Astrocyte (in vitro differentiated cells and primary cell): ENCODE measurements around the gene TDRD15. TPM values are rescaled to one million over a fixed set of nuclear protein-coding genes. Genes with fewer than 3 reads are reported as not detected.
"Not testable (repeated sequence)": the region's sequence is repeated elsewhere in the genome, so short reads cannot be mapped to it uniquely, and the experiment has no call there.

Source experiments
- DNase-seq: peaks from one replicate; pipeline ENCODE4 v3.0.0-alpha.2; 2010; ENCODE audit warnings: low read depth
- FAIRE-seq: peaks from 2 replicates; lab custom pipeline; 2011; peaks lifted over from hg19 to GRCh38; lab: Jason Lieb, UNC
- H2AFZ ChIP-seq: 2 replicates; pipeline ENCODE4 v1.6.0; 2012; ENCODE audit warnings: low read depth, low read length, inconsistent platforms
- H3K27ac ChIP-seq: 2 replicates; pipeline ENCODE4 v1.5.1; 2011; ENCODE audit warnings: low read depth, low read length, inconsistent platforms
- H3K27me3 ChIP-seq: 2 replicates; pipeline ENCODE4 v1.6.0; 2011; ENCODE audit warnings: low read length, inconsistent platforms; ENCODE audit not compliant: insufficient read depth
- H3K36me3 ChIP-seq: 2 replicates; pipeline ENCODE4 v1.5.1; 2011; ENCODE audit warnings: low read length, inconsistent platforms; ENCODE audit not compliant: insufficient read depth
- H3K4me1 ChIP-seq: 2 replicates; pipeline ENCODE4 v1.5.1; 2011; ENCODE audit warnings: low read length, inconsistent platforms; ENCODE audit not compliant: insufficient read depth
- H3K4me2 ChIP-seq: 2 replicates; pipeline ENCODE4 v1.6.0; 2012; ENCODE audit warnings: low read length, inconsistent platforms
- H3K4me3 ChIP-seq: 2 replicates; pipeline ENCODE4 v1.5.1; 2011; ENCODE audit warnings: low read depth, mild to moderate bottlenecking, low read length, inconsistent platforms; ENCODE audit not compliant: insufficient read depth
- H3K79me2 ChIP-seq: 2 replicates; pipeline ENCODE4 v1.6.0; 2012; ENCODE audit warnings: mild to moderate bottlenecking, low read length, inconsistent platforms; ENCODE audit not compliant: insufficient read depth
- H3K9ac ChIP-seq: 2 replicates; pipeline ENCODE4 v1.6.0; 2012; ENCODE audit warnings: mild to moderate bottlenecking, low read length, inconsistent platforms
- H3K9me3 ChIP-seq: 2 replicates; pipeline ENCODE4 v1.5.1; 2012; ENCODE audit warnings: low read depth, mild to moderate bottlenecking, low read length, inconsistent platforms; ENCODE audit not compliant: insufficient read depth
- H4K20me1 ChIP-seq: 2 replicates; pipeline ENCODE4 v1.6.0; 2012; ENCODE audit warnings: low read length, inconsistent platforms; ENCODE audit not compliant: insufficient read depth
- H3K27ac Mint-ChIP-seq: one replicate; pipeline ENCODE4 v1.8.0; 2021; ENCODE audit warnings: mild to moderate bottlenecking, mixed read lengths; ENCODE audit not compliant: unreplicated experiment
- H3K27me3 Mint-ChIP-seq: one replicate; pipeline ENCODE4 v1.8.0; 2021; ENCODE audit warnings: low read depth, mixed read lengths; ENCODE audit not compliant: unreplicated experiment
- H3K36me3 Mint-ChIP-seq: one replicate; pipeline ENCODE4 v1.8.0; 2021; ENCODE audit warnings: low read depth, mixed read lengths; ENCODE audit not compliant: unreplicated experiment
- H3K4me1 Mint-ChIP-seq: one replicate; pipeline ENCODE4 v1.8.0; 2021; ENCODE audit warnings: low read depth, mixed read lengths; ENCODE audit not compliant: unreplicated experiment
- H3K4me3 Mint-ChIP-seq: one replicate; pipeline ENCODE4 v1.8.0; 2021; ENCODE audit warnings: mild to moderate bottlenecking, moderate library complexity, mixed read lengths; ENCODE audit not compliant: unreplicated experiment
- H3K9me3 Mint-ChIP-seq: one replicate; pipeline ENCODE4 v1.8.0; 2021; ENCODE audit warnings: mild to moderate bottlenecking, mixed read lengths; ENCODE audit not compliant: unreplicated experiment
- EZH2 ChIP-seq: IDR thresholded peaks from 2 replicates; pipeline ENCODE4 v1.6.1; 2012; ENCODE audit warnings: mild to moderate bottlenecking, low read length, inconsistent platforms; ENCODE audit not compliant: insufficient read depth
- total RNA-seq: library from RNA; stranded (reverse); gene quantifications from 2 replicates; pipeline ENCODE4 v1.2.1, GENCODE V29; 2021
- TF ChIP-seq, protein P1 (sequence below): IDR thresholded peaks from 2 replicates; pipeline ENCODE4 v1.5.1; 2011; ENCODE audit warnings: low read depth, mild to moderate bottlenecking, inconsistent platforms, low read length, moderate library complexity; ENCODE audit not compliant: insufficient read depth

Gene TDRD15
- total RNA-seq, 1 donor from 2014 or later: not detected

DNA sequence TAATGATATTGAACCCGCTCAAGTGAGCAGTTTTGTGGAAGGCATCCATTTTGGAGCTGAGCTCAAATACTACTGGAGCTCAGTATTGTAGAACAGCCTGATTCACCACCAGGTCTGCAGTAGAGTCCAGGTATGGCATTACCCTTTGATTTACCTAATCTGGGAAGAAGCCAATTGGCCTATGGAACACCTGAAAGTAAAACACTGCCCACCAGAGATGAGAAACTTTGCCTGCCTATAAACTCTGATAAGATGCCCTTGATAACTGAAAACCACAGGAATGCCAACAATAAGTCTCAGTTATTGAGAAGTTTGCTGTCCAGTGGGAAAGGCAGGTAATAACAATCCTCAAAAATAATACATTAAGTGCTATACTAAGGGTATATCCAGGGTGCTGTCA is 25.5 kb upstream of the TDRD15 start:
- Histone ChIP-seq H2AFZ (no peak overlapping the region), H3K79me2 (no peaks in the 10 kb centered on the region), H3K9me3 (peaks cover 2% of the 10 kb centered on the region), H3K4me3 (no peak overlapping the region), H3K27ac (no peak overlapping the region), H3K9ac (no peak overlapping the region), H3K4me2 (no peak overlapping the region), H3K27me3 (no peaks in the 10 kb centered on the region), H3K4me1 (no peaks in the 10 kb centered on the region), H4K20me1 (no peaks in the 10 kb centered on the region), H3K36me3 (no peaks in the 10 kb centered on the region)
- H3K4me3 Mint-ChIP-seq: no peak overlapping the region
- H3K36me3 Mint-ChIP-seq: no peaks in the 10 kb centered on the region
- DNase-seq (no peak), FAIRE-seq (no peak)
- no peak for TF ChIP-seq EZH2
- TF ChIP-seq, protein P1, sequence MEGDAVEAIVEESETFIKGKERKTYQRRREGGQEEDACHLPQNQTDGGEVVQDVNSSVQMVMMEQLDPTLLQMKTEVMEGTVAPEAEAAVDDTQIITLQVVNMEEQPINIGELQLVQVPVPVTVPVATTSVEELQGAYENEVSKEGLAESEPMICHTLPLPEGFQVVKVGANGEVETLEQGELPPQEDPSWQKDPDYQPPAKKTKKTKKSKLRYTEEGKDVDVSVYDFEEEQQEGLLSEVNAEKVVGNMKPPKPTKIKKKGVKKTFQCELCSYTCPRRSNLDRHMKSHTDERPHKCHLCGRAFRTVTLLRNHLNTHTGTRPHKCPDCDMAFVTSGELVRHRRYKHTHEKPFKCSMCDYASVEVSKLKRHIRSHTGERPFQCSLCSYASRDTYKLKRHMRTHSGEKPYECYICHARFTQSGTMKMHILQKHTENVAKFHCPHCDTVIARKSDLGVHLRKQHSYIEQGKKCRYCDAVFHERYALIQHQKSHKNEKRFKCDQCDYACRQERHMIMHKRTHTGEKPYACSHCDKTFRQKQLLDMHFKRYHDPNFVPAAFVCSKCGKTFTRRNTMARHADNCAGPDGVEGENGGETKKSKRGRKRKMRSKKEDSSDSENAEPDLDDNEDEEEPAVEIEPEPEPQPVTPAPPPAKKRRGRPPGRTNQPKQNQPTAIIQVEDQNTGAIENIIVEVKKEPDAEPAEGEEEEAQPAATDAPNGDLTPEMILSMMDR: no peak
- no peaks in the 10 kb centered on the region for H3K9me3 Mint-ChIP-seq
- H3K27me3 Mint-ChIP-seq: peaks cover 4% of the 10 kb centered on the region
- no peaks in the 10 kb centered on the region for H3K4me1 Mint-ChIP-seq
- H3K27ac Mint-ChIP-seq: no peak overlapping the region

DNA sequence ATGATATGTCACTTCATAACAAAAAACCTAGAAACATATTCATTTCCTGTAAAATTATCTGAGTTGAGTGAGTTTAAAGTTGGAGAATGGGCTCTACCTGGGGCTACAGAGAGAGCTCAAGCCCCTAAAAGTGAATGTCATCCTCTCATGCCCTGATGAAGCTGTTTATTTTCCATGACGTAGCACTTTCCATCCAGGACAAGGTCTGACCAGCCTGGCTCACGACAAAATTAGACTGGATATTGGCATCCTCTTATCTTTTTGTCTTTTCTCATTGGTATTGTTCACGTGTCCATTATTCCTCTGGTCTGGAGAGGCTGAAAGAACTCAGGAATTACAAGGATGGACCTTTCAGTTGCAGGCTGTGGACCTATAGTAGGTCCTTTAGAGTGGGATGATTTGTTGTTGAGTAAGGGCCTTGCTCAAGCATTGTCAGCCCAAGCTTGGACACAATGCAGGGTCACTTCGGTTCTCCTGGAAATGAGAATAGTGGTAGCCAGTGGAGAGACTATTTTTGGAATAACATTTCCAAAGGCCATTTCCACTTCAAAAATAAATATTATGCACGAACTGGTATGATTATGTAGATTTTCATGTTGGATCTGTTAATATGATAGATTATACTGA is 24.4 kb upstream of the TDRD15 start:
- H3K4me1 Mint-ChIP-seq: no peaks in the 10 kb centered on the region
- no peak overlapping the region for H3K4me3 Mint-ChIP-seq
- Histone ChIP-seq H3K9ac (no peak overlapping the region), H3K79me2 (no peaks in the 10 kb centered on the region), H3K27ac (no peak overlapping the region), H3K36me3 (no peaks in the 10 kb centered on the region), H2AFZ (no peak overlapping the region), H3K27me3 (no peaks in the 10 kb centered on the region), H3K4me2 (no peak overlapping the region), H3K4me1 (no peaks in the 10 kb centered on the region), H3K9me3 (peaks cover 2% of the 10 kb centered on the region), H3K4me3 (no peak overlapping the region), H4K20me1 (no peaks in the 10 kb centered on the region)
- H3K9me3 Mint-ChIP-seq: no peaks in the 10 kb centered on the region
- no peak for DNase-seq
- FAIRE-seq: no peak
- H3K27me3 Mint-ChIP-seq: peaks cover 4% of the 10 kb centered on the region
- no peaks in the 10 kb centered on the region for H3K36me3 Mint-ChIP-seq
- TF ChIP-seq, protein P1: no peak
- TF ChIP-seq EZH2: no peak
- H3K27ac Mint-ChIP-seq: no peak overlapping the region

DNA sequence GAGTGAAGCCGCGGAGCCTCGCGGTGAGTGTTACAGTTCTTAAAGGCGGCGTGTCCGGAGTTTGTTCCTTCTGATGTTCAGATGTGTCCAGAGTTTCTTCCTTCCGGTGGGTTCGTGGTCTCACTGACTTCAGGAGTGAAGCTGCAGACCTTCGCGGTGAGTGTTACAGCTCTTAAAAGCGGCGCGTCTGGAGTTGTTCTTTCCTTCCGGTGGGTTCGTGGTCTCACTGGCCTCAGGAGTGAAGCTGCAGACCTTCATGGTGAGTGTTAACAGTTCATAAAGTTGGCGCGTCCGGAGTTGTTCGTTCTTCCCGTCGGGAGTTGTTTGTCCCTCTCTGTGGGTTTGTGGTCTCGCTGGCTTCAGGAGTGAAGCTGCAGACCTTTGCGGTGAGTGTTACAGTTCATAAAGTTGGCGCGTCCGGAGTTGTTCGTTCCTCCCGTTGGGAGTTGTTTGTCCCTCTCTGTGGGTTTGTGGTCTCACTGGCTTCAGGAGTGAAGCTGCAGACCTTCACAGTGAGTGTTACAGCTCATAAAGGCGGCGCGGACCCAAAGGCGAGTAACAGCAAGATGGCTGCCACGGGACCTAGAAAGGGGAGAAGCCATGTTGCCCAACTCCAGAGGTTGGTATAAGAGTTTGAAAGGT is 22.1 kb upstream of the TDRD15 start:
- not testable (repeated sequence) for H3K36me3 ChIP-seq, H3K79me2 ChIP-seq, H3K36me3 Mint-ChIP-seq, H3K9me3 ChIP-seq, H3K4me1 ChIP-seq, H3K9ac ChIP-seq, DNase-seq, H3K4me1 Mint-ChIP-seq, H3K4me2 ChIP-seq, H3K4me3 Mint-ChIP-seq, H3K27me3 ChIP-seq, H3K4me3 ChIP-seq, H3K27ac ChIP-seq, H3K27me3 Mint-ChIP-seq, H2AFZ ChIP-seq, H3K9me3 Mint-ChIP-seq, FAIRE-seq, H4K20me1 ChIP-seq, H3K27ac Mint-ChIP-seq
